PC-9 (cell line): ENCODE data around the gene SDK2. TPM values are rescaled to one million over a fixed set of nuclear protein-coding genes. Genes with fewer than 3 reads are reported as not detected.

ENCODE experiments used
- BruUV-seq: library from RNA; stranded (reverse); fragments of 400-500 nt; replicated peaks from 2 replicates; lab custom pipeline; 2021; lab: Mats Ljungman, UMichigan
- CTCF ChIA-PET: fragments of 300-600 bp; sonication (Branson Sonifier 250); formaldehyde crosslinking; loops from one replicate; lab custom pipeline; 2022; ENCODE audit warnings: antibody characterized with exemption; lab: Charles Lee
- POLR2A ChIA-PET: fragments of 300-600 bp; sonication (Branson Sonifier 250); formaldehyde crosslinking; loops from one replicate; lab custom pipeline; 2022; ENCODE audit warnings: antibody characterized with exemption; ENCODE audit not compliant: unreplicated experiment; lab: Charles Lee
- DNase-seq, 2 experiments: peaks; one replicate each; pipeline versions ENCODE4 v3.0.0 to v3.0.0-alpha.2; 2015 to 2022; ENCODE audit warnings: mixed read lengths in 1 of 2
- H2AFZ ChIP-seq: fragments of 200-600 bp; sonication (generic); 2 replicates; pipeline ENCODE4 v1.8.1; 2017; ENCODE audit warnings: antibody characterized with exemption
- H3F3A ChIP-seq: fragments of 200-600 bp; sonication (generic); 2 replicates; pipeline ENCODE4 v1.8.1; 2017; ENCODE audit warnings: antibody characterized with exemption, mild to moderate bottlenecking, low read depth; ENCODE audit not compliant: insufficient read depth
- H3K27ac ChIP-seq: fragments of 200-600 bp; sonication (generic); 2 replicates; pipeline ENCODE4 v1.6.1; 2016; ENCODE audit warnings: mixed run types
- H3K27me3 ChIP-seq: fragments of 200-600 bp; sonication (generic); 2 replicates; pipeline ENCODE4 v1.6.1; 2016; ENCODE audit warnings: low read depth, mixed run types; ENCODE audit not compliant: insufficient read depth
- H3K36me3 ChIP-seq: fragments of 200-600 bp; sonication (generic); 2 replicates; pipeline ENCODE4 v1.6.1; 2016; ENCODE audit warnings: low read depth, mixed run types
- H3K4me1 ChIP-seq: fragments of 200-600 bp; sonication (generic); replicated peaks from 2 replicates; pipeline ENCODE4 v1.6.1; 2016; ENCODE audit warnings: mixed run types; ENCODE audit not compliant: insufficient read depth
- H3K4me2 ChIP-seq: fragments of 200-600 bp; sonication (generic); 2 replicates; pipeline ENCODE4 v1.6.1; 2017; ENCODE audit warnings: mixed run types
- H3K4me3 ChIP-seq: fragments of 200-600 bp; sonication (generic); 2 replicates; pipeline ENCODE4 v1.6.1; 2016; ENCODE audit warnings: mixed run types
- H3K79me2 ChIP-seq: fragments of 200-600 bp; sonication (generic); 2 replicates; pipeline ENCODE4 v1.6.1; 2017; ENCODE audit warnings: low read depth, mixed run types
- H3K9me2 ChIP-seq: fragments of 200-600 bp; sonication (generic); 2 replicates; pipeline ENCODE4 v1.8.1; 2017; ENCODE audit warnings: mild to moderate bottlenecking; ENCODE audit not compliant: insufficient read depth
- H3K9me3 ChIP-seq: fragments of 200-600 bp; sonication (generic); 2 replicates; pipeline ENCODE4 v1.8.1; 2016; ENCODE audit warnings: low read depth; ENCODE audit not compliant: insufficient read depth
- H4K20me1 ChIP-seq: fragments of 200-600 bp; sonication (generic); 2 replicates; pipeline ENCODE4 v1.8.1; 2017; ENCODE audit not compliant: insufficient read depth
- EZH2 ChIP-seq: fragments of 200-600 bp; sonication (generic); IDR thresholded peaks from 2 replicates; pipeline ENCODE4 v1.8.0; 2017; ENCODE audit warnings: antibody characterized with exemption, low read depth
- intact Hi-C: fragments of 100-400 bp; cut with micrococcal nuclease; formaldehyde crosslinking; loops from one replicate; pipeline ENCODE4 v1.10.0; 2022; ENCODE audit not compliant: unreplicated experiment
- total RNA-seq: library from RNA; stranded (reverse); gene quantifications from 2 replicates; pipeline ENCODE4 v1.2.3, GENCODE V29; 2021
- TF ChIP-seq, protein P1 (sequence below): fragments of 200-600 bp; sonication (generic); conservative IDR thresholded peaks from 2 replicates; pipeline ENCODE4 v1.6.1; 2017; ENCODE audit warnings: mixed run types, antibody characterized with exemption, mild to moderate bottlenecking, moderate library complexity

SDK2 gene
- total RNA-seq, 1 experiment from 2014 or later: 0.04 TPM

DNA sequence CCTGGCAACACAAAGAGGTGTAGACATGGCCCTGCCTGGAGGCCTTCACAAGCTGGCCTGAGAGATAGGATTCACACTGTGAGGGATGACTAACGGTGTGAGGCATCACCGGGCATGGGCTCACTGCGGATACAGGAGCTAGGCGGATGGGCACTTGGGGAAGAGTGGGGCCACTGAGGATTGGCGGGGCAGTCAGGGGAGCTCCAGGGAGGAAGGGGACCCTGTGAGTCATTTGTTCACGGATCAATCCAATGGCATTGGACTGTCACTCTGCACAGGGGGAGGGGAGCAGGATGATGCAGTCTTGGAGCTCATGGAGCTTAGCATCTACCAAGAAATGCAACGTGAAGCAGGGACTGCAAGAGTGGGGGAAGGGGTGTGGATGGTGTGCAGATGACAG is 117.3 kb downstream of the SDK2 start:
- Histone ChIP-seq H3K4me1 (no peaks in the 10 kb centered on the region), H3K27ac (no peak overlapping the region), H3K9me2 (no peaks in the 10 kb centered on the region), H3F3A (no peaks in the 10 kb centered on the region), H3K27me3 (peaks cover 99% of the 10 kb centered on the region), H3K79me2 (no peaks in the 10 kb centered on the region), H3K4me2 (no peak overlapping the region), H4K20me1 (no peaks in the 10 kb centered on the region), H3K4me3 (no peak overlapping the region), H3K9me3 (no peaks in the 10 kb centered on the region), H3K36me3 (no peaks in the 10 kb centered on the region), H2AFZ (no peak overlapping the region)
- CTCF ChIA-PET: no interaction called here
- POLR2A ChIA-PET: no interaction called here
- intact Hi-C loops: no loop called here
- DNase-seq: no peak
- TF ChIP-seq, protein P1, sequence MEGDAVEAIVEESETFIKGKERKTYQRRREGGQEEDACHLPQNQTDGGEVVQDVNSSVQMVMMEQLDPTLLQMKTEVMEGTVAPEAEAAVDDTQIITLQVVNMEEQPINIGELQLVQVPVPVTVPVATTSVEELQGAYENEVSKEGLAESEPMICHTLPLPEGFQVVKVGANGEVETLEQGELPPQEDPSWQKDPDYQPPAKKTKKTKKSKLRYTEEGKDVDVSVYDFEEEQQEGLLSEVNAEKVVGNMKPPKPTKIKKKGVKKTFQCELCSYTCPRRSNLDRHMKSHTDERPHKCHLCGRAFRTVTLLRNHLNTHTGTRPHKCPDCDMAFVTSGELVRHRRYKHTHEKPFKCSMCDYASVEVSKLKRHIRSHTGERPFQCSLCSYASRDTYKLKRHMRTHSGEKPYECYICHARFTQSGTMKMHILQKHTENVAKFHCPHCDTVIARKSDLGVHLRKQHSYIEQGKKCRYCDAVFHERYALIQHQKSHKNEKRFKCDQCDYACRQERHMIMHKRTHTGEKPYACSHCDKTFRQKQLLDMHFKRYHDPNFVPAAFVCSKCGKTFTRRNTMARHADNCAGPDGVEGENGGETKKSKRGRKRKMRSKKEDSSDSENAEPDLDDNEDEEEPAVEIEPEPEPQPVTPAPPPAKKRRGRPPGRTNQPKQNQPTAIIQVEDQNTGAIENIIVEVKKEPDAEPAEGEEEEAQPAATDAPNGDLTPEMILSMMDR: no peak
- no peak for TF ChIP-seq EZH2
- BruUV-seq: no TSS peak

DNA sequence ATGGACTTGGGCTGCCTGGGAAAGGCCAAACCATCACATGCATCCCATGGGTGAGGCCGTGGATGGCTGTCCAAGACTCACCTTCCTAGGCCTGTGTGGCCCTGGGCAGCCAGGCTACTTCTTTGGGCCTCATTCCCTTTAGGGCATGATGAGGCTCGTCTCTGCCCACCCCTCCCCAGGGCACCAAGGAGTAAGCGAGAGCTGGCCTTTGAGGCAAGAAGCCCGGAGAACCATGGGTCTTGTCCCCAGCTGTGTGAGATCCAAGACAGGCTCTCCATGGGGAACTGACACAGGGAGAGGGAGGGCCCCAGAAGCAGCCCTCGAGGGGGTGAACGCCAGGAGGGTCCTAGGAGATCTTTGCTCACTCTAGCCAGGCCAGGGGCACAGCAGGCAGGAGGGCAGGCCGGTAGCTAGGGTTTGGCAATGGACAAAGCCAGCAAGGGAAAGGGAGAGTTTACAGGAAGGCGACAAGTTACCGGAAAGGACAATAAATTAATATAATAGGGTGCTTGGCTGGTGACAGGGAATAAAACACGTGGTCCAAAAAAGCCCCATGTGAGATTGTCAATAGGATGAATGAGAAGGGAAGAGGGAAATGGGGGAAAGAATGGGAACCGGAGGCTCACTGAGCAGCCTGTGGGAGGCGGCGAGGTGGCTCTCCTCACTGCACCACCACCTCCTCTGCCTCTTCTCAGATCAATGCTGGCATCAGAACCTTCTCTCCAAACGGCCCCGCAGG is 119.1 kb downstream of the SDK2 start:
- H3F3A ChIP-seq: no peaks in the 10 kb centered on the region
- no peaks in the 10 kb centered on the region for H4K20me1 ChIP-seq
- H2AFZ ChIP-seq: no peak overlapping the region
- TF ChIP-seq EZH2: no peak
- TF ChIP-seq, protein P1: no peak
- no peaks in the 10 kb centered on the region for H3K36me3 ChIP-seq
- CTCF ChIA-PET: no interaction called here
- H3K79me2 ChIP-seq: no peaks in the 10 kb centered on the region
- POLR2A ChIA-PET: no interaction called here
- no peaks in the 10 kb centered on the region for H3K4me1 ChIP-seq
- no peak for DNase-seq
- H3K4me3 ChIP-seq: no peak overlapping the region
- peaks cover 99% of the 10 kb centered on the region for H3K27me3 ChIP-seq
- no peaks in the 10 kb centered on the region for H3K9me3 ChIP-seq
- H3K4me2 ChIP-seq: no peak overlapping the region
- no TSS peak for BruUV-seq
- intact Hi-C loops: no loop called here
- no peaks in the 10 kb centered on the region for H3K9me2 ChIP-seq
- H3K27ac ChIP-seq: no peak overlapping the region

DNA sequence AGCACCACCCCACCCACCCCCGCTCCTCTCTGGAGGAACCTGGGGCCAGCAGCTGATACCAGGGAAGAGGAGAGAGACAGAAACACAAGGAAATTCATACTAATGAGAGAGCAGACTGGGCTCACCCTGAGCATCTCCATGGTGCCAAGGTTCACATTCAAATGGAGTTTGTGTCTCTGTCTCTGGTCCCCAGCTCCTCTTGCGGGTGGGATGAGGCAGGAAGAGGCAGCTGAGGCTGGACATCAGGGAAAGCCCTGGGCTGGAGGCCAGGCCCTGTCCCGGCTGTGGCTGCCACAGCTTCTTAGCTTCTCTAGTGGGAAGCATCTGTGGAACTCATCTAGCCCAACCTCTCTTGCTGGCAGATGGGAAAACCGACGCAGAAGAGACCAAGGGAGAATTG is 121.5 kb downstream of the SDK2 start:
- H3K27ac ChIP-seq: no peak overlapping the region
- H3K9me2 ChIP-seq: no peaks in the 10 kb centered on the region
- no peaks in the 10 kb centered on the region; the same call in 1 of the 2 replicates for H4K20me1 ChIP-seq
- no TSS peak for BruUV-seq
- CTCF ChIA-PET: no interaction called here
- peaks cover 99% of the 10 kb centered on the region for H3K27me3 ChIP-seq
- POLR2A ChIA-PET: no interaction called here
- H3K4me1 ChIP-seq: no peaks in the 10 kb centered on the region
- no peak overlapping the region for H3K4me3 ChIP-seq
- H2AFZ ChIP-seq: no peak overlapping the region
- TF ChIP-seq, protein P1: no peak
- TF ChIP-seq EZH2: no peak
- no peaks in the 10 kb centered on the region for H3F3A ChIP-seq
- H3K9me3 ChIP-seq: no peaks in the 10 kb centered on the region
- H3K36me3 ChIP-seq: no peaks in the 10 kb centered on the region
- H3K4me2 ChIP-seq: no peak overlapping the region
- intact Hi-C loops: no loop called here
- H3K79me2 ChIP-seq: no peaks in the 10 kb centered on the region
- DNase-seq: no peak
